ENCODE data around the gene CCDC85B. TPM values are rescaled to one million over a fixed set of nuclear protein-coding genes. Genes with fewer than 3 reads are reported as not detected.

Gene CCDC85B
- total RNA-seq, 2 donors from 2014 or later: 75.8 to 100 TPM

- Histone ChIP-seq H3K4me1 (ENCODE audit: control insufficient read depth in 1 of 2, low read depth in 2 of 2) (peaks cover 5 to 15% of the 10 kb centered on the region in 2 donors), H3K36me3 (no peaks in the 10 kb centered on the region), H3K27me3 (replicated peaks; ENCODE audit: insufficient read depth) (no peaks in the 10 kb centered on the region), H3K9me3 (no peaks in the 10 kb centered on the region), H3K27ac (peak overlapping the region in 1 of 2 donors; percentile 62), H3K4me3 (no peak overlapping the region)
- no peak for ATAC-seq (ENCODE audit: insufficient number of reproducible peaks, low FRiP score, low read depth)
- no peak for DNase-seq (ENCODE audit: low spot score)
- no peak for TF ChIP-seq CTCF (IDR thresholded peaks at IDR 0.05)
Measured at GRCh38 chr11:65903068-65903481, 12.6 kb downstream of the CCDC85B start.

- H3K27me3 ChIP-seq (replicated peaks; ENCODE audit: insufficient read depth): no peaks in the 10 kb centered on the region
- DNase-seq (ENCODE audit: low spot score) (no peak), ATAC-seq (ENCODE audit: insufficient number of reproducible peaks, low FRiP score, low read depth) (no peak)
- TF ChIP-seq CTCF (IDR thresholded peaks at IDR 0.05): no peak
- H3K9me3 ChIP-seq: no peaks in the 10 kb centered on the region
- peaks cover 5 to 14% of the 10 kb centered on the region in 2 donors for H3K4me1 ChIP-seq (ENCODE audit: control insufficient read depth in 1 of 2, low read depth in 2 of 2)
- no peaks in the 10 kb centered on the region for H3K36me3 ChIP-seq
- H3K4me3 ChIP-seq: no peak overlapping the region
- H3K27ac ChIP-seq: peak overlapping the region in 1 of 2 donors; percentile 62
Measured at GRCh38 chr11:65903715-65904114, 13.2 kb downstream of the CCDC85B start.

GRCh38 chr11:65906602-65907001 is 16.1 kb downstream of the CCDC85B start:
- no peak overlapping the region for H3K27ac ChIP-seq
- no peaks in the 10 kb centered on the region for H3K9me3 ChIP-seq
- no peaks in the 10 kb centered on the region for H3K36me3 ChIP-seq
- H3K4me1 ChIP-seq (ENCODE audit: control insufficient read depth in 1 of 2, low read depth in 2 of 2): peaks cover under 1 to 5% of the 10 kb centered on the region in 2 donors
- no peak for TF ChIP-seq CTCF (IDR thresholded peaks at IDR 0.05)
- no peak overlapping the region for H3K4me3 ChIP-seq
- no peak for ATAC-seq (ENCODE audit: insufficient number of reproducible peaks, low FRiP score, low read depth)
- no peak for DNase-seq (ENCODE audit: low spot score)
- H3K27me3 ChIP-seq (replicated peaks; ENCODE audit: insufficient read depth): no peaks in the 10 kb centered on the region

GRCh38 chr11:65907878-65908277 is 17.4 kb downstream of the CCDC85B start:
- H3K27me3 ChIP-seq (replicated peaks; ENCODE audit: insufficient read depth): no peaks in the 10 kb centered on the region
- TF ChIP-seq CTCF (IDR thresholded peaks at IDR 0.05): no peak
- no peak for ATAC-seq (ENCODE audit: insufficient number of reproducible peaks, low FRiP score, low read depth)
- H3K9me3 ChIP-seq: no peaks in the 10 kb centered on the region
- peaks cover 7 to 18% of the 10 kb centered on the region in 2 donors for H3K4me1 ChIP-seq (ENCODE audit: control insufficient read depth in 1 of 2, low read depth in 2 of 2)
- H3K27ac ChIP-seq: no peak overlapping the region
- DNase-seq (ENCODE audit: low spot score): no peak
- H3K36me3 ChIP-seq: no peaks in the 10 kb centered on the region
- no peak overlapping the region for H3K4me3 ChIP-seq

GRCh38 chr11:65911682-65912568 is 21.5 kb downstream of the CCDC85B start:
- Histone ChIP-seq H3K27ac (peak overlapping the region in 1 of 2 donors; percentile 29), H3K9me3 (no peaks in the 10 kb centered on the region), H3K4me3 (peak overlapping the region; percentile 17), H3K4me1 (ENCODE audit: control insufficient read depth in 1 of 2, low read depth in 2 of 2) (peaks cover 25 to 42% of the 10 kb centered on the region in 2 donors), H3K36me3 (no peaks in the 10 kb centered on the region), H3K27me3 (replicated peaks; ENCODE audit: insufficient read depth) (no peaks in the 10 kb centered on the region)
- DNase-seq (ENCODE audit: low spot score) (no peak), ATAC-seq (ENCODE audit: insufficient number of reproducible peaks, low FRiP score, low read depth) (peak; percentile 24)
- TF ChIP-seq CTCF (IDR thresholded peaks at IDR 0.05): peak; percentile 24

Data from thoracic aorta (tissue), 2 donors.